ENCODE measurements around the gene LIFR. TPM values are rescaled to one million over a fixed set of nuclear protein-coding genes. Genes with fewer than 3 reads are reported as not detected.
A peak's percentile ranks its signal among the peaks of the same experiment; 100 is the strongest.

The LIFR gene
- total RNA-seq, 1 experiment from 2014 or later: 3.7 TPM

- H3K27ac Mint-ChIP-seq (ENCODE audit: low read depth, unreplicated experiment): no peak overlapping the region
- no peak overlapping the region for H3K4me3 Mint-ChIP-seq (ENCODE audit: unreplicated experiment)
- peaks cover 11% of the 10 kb centered on the region for H3K36me3 Mint-ChIP-seq (ENCODE audit: insufficient read depth, unreplicated experiment)
- POLR2A ChIA-PET: interaction anchor here (0.7 to 0.9 kb wide), 2 partner anchors 9 to 395 kb away, joined by 4 read pairs; no protein-coding TSS in a partner anchor
- TF ChIP-seq, protein P1, sequence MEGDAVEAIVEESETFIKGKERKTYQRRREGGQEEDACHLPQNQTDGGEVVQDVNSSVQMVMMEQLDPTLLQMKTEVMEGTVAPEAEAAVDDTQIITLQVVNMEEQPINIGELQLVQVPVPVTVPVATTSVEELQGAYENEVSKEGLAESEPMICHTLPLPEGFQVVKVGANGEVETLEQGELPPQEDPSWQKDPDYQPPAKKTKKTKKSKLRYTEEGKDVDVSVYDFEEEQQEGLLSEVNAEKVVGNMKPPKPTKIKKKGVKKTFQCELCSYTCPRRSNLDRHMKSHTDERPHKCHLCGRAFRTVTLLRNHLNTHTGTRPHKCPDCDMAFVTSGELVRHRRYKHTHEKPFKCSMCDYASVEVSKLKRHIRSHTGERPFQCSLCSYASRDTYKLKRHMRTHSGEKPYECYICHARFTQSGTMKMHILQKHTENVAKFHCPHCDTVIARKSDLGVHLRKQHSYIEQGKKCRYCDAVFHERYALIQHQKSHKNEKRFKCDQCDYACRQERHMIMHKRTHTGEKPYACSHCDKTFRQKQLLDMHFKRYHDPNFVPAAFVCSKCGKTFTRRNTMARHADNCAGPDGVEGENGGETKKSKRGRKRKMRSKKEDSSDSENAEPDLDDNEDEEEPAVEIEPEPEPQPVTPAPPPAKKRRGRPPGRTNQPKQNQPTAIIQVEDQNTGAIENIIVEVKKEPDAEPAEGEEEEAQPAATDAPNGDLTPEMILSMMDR (IDR thresholded peaks at IDR 0.05; ENCODE audit: unreplicated experiment): peak; percentile 16
- H3K9me3 Mint-ChIP-seq (ENCODE audit: unreplicated experiment): no peaks in the 10 kb centered on the region
- intact Hi-C loops (cut with micrococcal nuclease): loop anchor here (1.0 kb wide), 2 partner anchors 69 to 74 kb away; no protein-coding TSS in a partner anchor
- no TSS peak for BruUV-seq (replicated peaks)
- peak; percentile 44 for DNase-seq (ENCODE audit: unreplicated experiment)
- CTCF ChIA-PET: interaction anchor here (0.5 to 1.6 kb wide), 9 partner anchors 21 to 154 kb away, joined by 3 to 14 read pairs (median 3); no protein-coding TSS in a partner anchor
- H3K4me1 Mint-ChIP-seq (ENCODE audit: insufficient read depth, unreplicated experiment): no peaks in the 10 kb centered on the region
- no peaks in the 10 kb centered on the region for H3K27me3 Mint-ChIP-seq (ENCODE audit: insufficient read depth, unreplicated experiment)
Observed at GRCh38 chr5:38515646-38516045, 40.8 kb downstream of the LIFR start.

- no peak overlapping the region for H3K27ac Mint-ChIP-seq (ENCODE audit: low read depth, unreplicated experiment)
- CTCF ChIA-PET: interaction anchor here (0.5 to 1.6 kb wide), 9 partner anchors 21 to 176 kb away, joined by 3 to 14 read pairs (median 3); no protein-coding TSS in a partner anchor
Observed at GRCh38 chr5:38515092-38515491, 41.4 kb downstream of the LIFR start.

GRCh38 chr5:38509185-38509584 lies 47.3 kb downstream of the LIFR start:
- intact Hi-C loops (cut with micrococcal nuclease): no loop called here
- Mint-ChIP-seq H3K4me1 (ENCODE audit: insufficient read depth, unreplicated experiment) (peaks cover 6% of the 10 kb centered on the region), H3K4me3 (ENCODE audit: unreplicated experiment) (no peak overlapping the region), H3K27me3 (ENCODE audit: insufficient read depth, unreplicated experiment) (no peaks in the 10 kb centered on the region), H3K36me3 (ENCODE audit: insufficient read depth, unreplicated experiment) (peaks cover 11% of the 10 kb centered on the region), H3K27ac (ENCODE audit: low read depth, unreplicated experiment) (no peak overlapping the region), H3K9me3 (ENCODE audit: unreplicated experiment) (no peaks in the 10 kb centered on the region)
- TF ChIP-seq, protein P1 (IDR thresholded peaks at IDR 0.05; ENCODE audit: unreplicated experiment): no peak
- BruUV-seq (replicated peaks): no TSS peak
- peak; percentile 50 for DNase-seq (ENCODE audit: unreplicated experiment)
- ChIA-PET POLR2A (interaction anchor here (1.6 kb wide), 1 partner anchor 10 kb away, joined by 3 read pairs; no protein-coding TSS in a partner anchor), CTCF (interaction anchor here (0.7 to 1.9 kb wide), 5 partner anchors 11 to 301 kb away, joined by 3 to 6 read pairs (median 3); no protein-coding TSS in a partner anchor)

More at GRCh38 chr5:38515092-38515491, 41.4 kb downstream of the LIFR start:
- no peaks in the 10 kb centered on the region for H3K4me1 Mint-ChIP-seq (ENCODE audit: insufficient read depth, unreplicated experiment)
- H3K36me3 Mint-ChIP-seq (ENCODE audit: insufficient read depth, unreplicated experiment): peaks cover 11% of the 10 kb centered on the region
- no peak overlapping the region for H3K4me3 Mint-ChIP-seq (ENCODE audit: unreplicated experiment)
- no peaks in the 10 kb centered on the region for H3K9me3 Mint-ChIP-seq (ENCODE audit: unreplicated experiment)
- no peaks in the 10 kb centered on the region for H3K27me3 Mint-ChIP-seq (ENCODE audit: insufficient read depth, unreplicated experiment)
- no peak for DNase-seq (ENCODE audit: unreplicated experiment)
- POLR2A ChIA-PET: interaction anchor here (0.7 to 0.9 kb wide), 2 partner anchors 9 to 396 kb away, joined by 4 read pairs; no protein-coding TSS in a partner anchor
- no TSS peak for BruUV-seq (replicated peaks)
- TF ChIP-seq, protein P1 (IDR thresholded peaks at IDR 0.05; ENCODE audit: unreplicated experiment): no peak
- intact Hi-C loops (cut with micrococcal nuclease): loop anchor here (1.0 kb wide), 2 partner anchors 69 to 74 kb away; no protein-coding TSS in a partner anchor

DNA sequence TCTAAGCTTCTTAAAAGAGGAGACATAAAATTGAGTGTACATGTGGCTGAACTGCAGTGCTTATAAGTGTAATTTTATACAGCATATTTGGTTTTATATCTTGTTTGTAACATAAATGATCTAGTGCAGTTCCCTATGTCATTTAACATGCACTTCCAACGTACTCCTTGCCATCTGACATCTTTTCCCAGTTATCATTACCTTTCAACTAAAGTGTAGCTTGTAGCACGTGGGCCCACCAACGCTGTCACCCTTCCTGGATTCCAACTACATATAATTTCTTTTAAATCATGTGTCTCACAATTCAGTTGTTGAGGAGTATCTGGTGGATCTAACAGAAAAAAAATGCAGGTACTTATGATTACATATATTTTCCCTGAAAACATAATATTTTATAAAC lies 50.1 kb downstream of the LIFR start:
- TF ChIP-seq, protein P1 (IDR thresholded peaks at IDR 0.05; ENCODE audit: unreplicated experiment): no peak
- peaks cover 6% of the 10 kb centered on the region for H3K4me1 Mint-ChIP-seq (ENCODE audit: insufficient read depth, unreplicated experiment)
- no peak for DNase-seq (ENCODE audit: unreplicated experiment)
- no TSS peak for BruUV-seq (replicated peaks)
- no peak overlapping the region for H3K27ac Mint-ChIP-seq (ENCODE audit: low read depth, unreplicated experiment)
- peaks cover 2% of the 10 kb centered on the region for H3K36me3 Mint-ChIP-seq (ENCODE audit: insufficient read depth, unreplicated experiment)
- H3K4me3 Mint-ChIP-seq (ENCODE audit: unreplicated experiment): no peak overlapping the region
- intact Hi-C loops (cut with micrococcal nuclease): no loop called here
- H3K27me3 Mint-ChIP-seq (ENCODE audit: insufficient read depth, unreplicated experiment): no peaks in the 10 kb centered on the region
- no peaks in the 10 kb centered on the region for H3K9me3 Mint-ChIP-seq (ENCODE audit: unreplicated experiment)
- ChIA-PET POLR2A (interaction anchor here (0.7 to 1.4 kb wide), 3 partner anchors 9 to 743 kb away, joined by 3 to 4 read pairs (median 3); no protein-coding TSS in a partner anchor), CTCF (interaction anchor here (1.0 kb wide), 1 partner anchor 65 kb away, joined by 3 read pairs; no protein-coding TSS in a partner anchor)

Measured in MCF 10A (cell line).